ENCODE measurements around the gene TGM2. TPM values are rescaled to one million over a fixed set of nuclear protein-coding genes. Genes with fewer than 3 reads are reported as not detected.

The TGM2 gene
- total and polyA plus RNA-seq, 7 donors = 6.5 to 104 (median 20.7) TPM

DNA sequence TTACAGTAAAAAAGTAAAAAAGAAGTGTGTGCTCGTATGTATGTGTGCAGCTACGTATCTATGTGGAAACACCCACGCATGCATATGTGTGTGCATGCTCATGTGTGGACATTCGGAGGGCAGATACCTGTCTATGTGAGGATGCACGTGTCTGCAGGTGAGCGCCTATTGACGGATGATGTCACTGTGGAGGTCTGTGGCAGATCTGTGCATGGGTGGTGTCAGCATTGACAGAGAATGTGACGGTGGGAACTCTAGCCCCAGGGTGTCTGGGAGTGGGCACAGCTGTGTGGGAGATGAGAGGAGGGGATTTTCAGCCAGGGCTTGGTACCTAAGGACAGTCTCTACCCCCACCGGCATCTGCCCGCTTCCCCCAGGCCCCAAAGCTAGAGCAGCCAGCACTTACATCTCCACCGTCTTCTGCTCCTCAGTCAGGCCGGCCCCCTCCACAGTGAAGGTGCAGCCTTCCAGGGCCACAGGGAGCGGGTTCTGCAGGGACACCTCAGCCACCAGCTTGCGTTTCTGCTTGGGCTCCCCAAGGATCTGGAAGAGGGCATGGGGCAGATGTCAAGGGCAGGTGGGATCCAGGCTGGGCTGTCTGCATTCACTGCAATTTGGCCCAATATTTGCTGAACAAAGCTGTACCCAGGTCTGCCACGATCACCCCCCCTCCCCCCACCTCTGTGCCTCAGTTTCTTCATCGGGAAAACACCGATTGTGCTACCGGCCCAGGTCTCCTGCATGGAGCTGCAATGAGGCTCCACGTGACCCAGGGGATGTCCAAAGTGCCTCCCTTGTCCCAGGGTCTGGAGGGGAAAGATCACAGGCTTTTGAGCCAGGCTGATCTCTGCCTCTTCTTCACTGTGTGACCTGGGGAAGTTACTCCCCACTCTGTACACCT lies 34.1 kb downstream of the TGM2 start:
- H3K4me3 ChIP-seq = no peak overlapping the region
- peaks cover 0 to 18% (median 15%) of the 10 kb centered on the region in 4 donors for H3K4me1 ChIP-seq
- peak; percentile 40 for DNase-seq
- H3K27me3 ChIP-seq = no peaks in the 10 kb centered on the region
- H3K9me3 ChIP-seq = no peaks in the 10 kb centered on the region
- H3K27ac ChIP-seq = no peak overlapping the region
- 87 to 94% methylated on average over 19 of the region's 19 CpGs for WGBS, 2 donors
- intact Hi-C loops (cut with DNase I) = no loop called here
- peaks cover 0 to 25% (median 12%) of the 10 kb centered on the region in 4 donors for H3K36me3 ChIP-seq
- TF ChIP-seq, protein P1, sequence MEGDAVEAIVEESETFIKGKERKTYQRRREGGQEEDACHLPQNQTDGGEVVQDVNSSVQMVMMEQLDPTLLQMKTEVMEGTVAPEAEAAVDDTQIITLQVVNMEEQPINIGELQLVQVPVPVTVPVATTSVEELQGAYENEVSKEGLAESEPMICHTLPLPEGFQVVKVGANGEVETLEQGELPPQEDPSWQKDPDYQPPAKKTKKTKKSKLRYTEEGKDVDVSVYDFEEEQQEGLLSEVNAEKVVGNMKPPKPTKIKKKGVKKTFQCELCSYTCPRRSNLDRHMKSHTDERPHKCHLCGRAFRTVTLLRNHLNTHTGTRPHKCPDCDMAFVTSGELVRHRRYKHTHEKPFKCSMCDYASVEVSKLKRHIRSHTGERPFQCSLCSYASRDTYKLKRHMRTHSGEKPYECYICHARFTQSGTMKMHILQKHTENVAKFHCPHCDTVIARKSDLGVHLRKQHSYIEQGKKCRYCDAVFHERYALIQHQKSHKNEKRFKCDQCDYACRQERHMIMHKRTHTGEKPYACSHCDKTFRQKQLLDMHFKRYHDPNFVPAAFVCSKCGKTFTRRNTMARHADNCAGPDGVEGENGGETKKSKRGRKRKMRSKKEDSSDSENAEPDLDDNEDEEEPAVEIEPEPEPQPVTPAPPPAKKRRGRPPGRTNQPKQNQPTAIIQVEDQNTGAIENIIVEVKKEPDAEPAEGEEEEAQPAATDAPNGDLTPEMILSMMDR (IDR thresholded peaks at IDR 0.05) = no peak
- TF ChIP-seq EP300 (IDR thresholded peaks at IDR 0.05) = no peak
- no peak for TF ChIP-seq POLR2A (IDR thresholded peaks at IDR 0.05)
- TF ChIP-seq POLR2AphosphoS5 (IDR thresholded peaks at IDR 0.05) = no peak

DNA sequence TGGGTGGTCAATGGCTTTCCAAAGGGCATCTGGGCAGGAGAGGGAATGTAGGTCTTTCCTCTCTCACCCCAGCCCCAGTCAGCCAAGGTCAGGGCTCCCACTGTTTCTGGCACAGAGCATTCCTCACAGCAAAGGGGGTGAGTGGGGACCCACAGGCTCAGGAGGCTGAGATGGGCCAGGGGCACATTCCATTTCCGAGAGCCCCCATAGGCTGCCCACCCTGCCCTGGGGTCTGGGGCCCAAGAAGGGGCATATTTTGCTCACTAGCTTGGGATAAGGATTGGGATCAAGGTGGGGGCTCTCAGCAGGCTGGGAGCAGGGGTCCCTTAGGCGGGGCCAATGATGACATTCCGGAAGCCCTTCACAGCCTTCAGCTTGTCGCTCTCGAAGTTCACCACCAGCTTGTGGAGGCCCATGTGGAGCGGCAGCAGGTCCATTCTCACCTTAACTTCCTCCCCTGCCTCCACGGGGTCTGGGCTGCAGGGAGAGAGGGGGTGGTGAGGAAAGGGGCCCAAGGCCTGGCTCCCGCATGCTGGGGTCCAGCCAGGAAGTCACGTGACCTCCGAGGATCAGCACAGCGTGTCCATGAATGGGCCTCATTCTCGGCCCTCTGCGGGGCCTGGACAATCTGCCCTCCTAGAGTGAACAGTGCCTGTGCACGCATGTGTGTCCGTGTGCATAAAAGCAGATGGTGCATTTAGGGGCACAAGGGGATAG lies 35.0 kb downstream of the TGM2 start:
- WGBS, 2 donors = 89 to 94% methylated on average over 15 of the region's 15 CpGs

DNA sequence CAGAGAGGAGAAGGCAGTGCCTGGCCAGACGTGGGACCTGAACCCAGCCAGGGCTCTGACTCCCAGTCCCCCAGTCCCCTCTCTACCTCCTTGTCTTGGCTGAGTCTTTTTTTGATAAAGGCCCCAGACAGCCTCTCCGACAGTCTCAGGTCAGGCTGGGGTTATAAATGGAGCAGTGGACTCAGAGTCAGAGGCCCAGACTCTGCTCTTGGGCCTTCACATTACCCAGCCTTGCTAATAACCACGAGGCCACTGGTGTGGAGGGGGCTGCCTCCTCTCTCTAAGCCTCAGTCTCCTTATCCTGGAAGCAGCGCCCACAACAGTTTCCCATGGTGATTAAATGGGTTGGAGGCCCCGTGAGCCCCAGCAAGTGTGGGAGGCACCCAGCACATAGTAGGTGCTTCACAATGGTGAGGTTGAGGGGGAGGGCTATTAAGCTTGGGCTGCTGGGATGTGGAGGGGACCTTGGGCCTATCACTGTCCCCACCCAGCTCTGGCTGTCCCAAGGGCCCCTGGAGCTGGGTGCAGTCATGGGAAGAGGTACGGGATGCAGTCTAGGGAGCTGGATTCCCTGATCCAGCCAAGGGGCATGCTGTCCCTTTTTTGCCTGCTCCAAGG lies 35.7 kb downstream of the TGM2 start:
- Histone ChIP-seq H3K27ac (peak overlapping the region in 1 of 4 donors; percentile 2), H3K36me3 (peaks cover 0 to 21% (median 9%) of the 10 kb centered on the region in 4 donors), H3K9me3 (no peaks in the 10 kb centered on the region), H3K27me3 (no peaks in the 10 kb centered on the region), H3K4me1 (peaks cover 0 to 32% (median 26%) of the 10 kb centered on the region in 4 donors), H3K4me3 (no peak overlapping the region)
- TF ChIP-seq, protein P1 (IDR thresholded peaks at IDR 0.05) = no peak
- TF ChIP-seq POLR2A (IDR thresholded peaks at IDR 0.05) (no peak), POLR2AphosphoS5 (IDR thresholded peaks at IDR 0.05) (no peak), EP300 (IDR thresholded peaks at IDR 0.05) (no peak)
- intact Hi-C loops (cut with DNase I) = no loop called here
- DNase-seq = peak; percentile 33
- 86 to 90% methylated on average over 6 of the region's 6 CpGs for WGBS, 2 donors

More for the DNA sequence above, 35.0 kb downstream of the TGM2 start:
- Histone ChIP-seq H3K36me3 (peaks cover 0 to 21% (median 9%) of the 10 kb centered on the region in 4 donors), H3K4me3 (no peak overlapping the region), H3K9me3 (no peaks in the 10 kb centered on the region), H3K4me1 (peaks cover 0 to 27% (median 24%) of the 10 kb centered on the region in 4 donors), H3K27ac (no peak overlapping the region), H3K27me3 (no peaks in the 10 kb centered on the region)
- TF ChIP-seq, protein P1 (IDR thresholded peaks at IDR 0.05) = no peak
- TF ChIP-seq EP300 (IDR thresholded peaks at IDR 0.05) (no peak), POLR2A (IDR thresholded peaks at IDR 0.05) (no peak), POLR2AphosphoS5 (IDR thresholded peaks at IDR 0.05) (no peak)
- peak; percentile 62 for DNase-seq
- intact Hi-C loops (cut with DNase I) = no loop called here

DNA sequence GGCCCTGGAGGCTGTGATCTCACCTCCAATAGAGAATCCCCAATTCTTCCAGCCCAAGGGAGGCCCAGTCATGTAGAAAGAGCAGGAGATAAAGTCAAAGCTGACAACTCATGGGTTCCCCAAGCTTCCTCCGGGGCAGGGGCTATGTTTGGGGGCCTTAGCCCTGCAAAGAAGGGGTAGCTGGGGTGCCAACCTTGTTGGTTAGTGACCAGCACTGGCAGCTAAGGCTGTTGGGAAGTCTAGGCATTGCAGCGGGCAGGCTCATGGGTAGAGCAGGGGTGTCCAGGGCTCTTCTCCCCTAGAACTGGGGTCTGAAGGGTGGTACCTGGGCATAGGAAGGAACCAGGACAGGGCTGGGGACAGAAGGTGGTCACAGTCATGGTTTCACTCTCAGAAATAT lies 36.4 kb downstream of the TGM2 start:
- Histone ChIP-seq H3K27me3 (no peaks in the 10 kb centered on the region), H3K36me3 (peaks cover 0 to 20% (median 9%) of the 10 kb centered on the region in 4 donors), H3K27ac (peak overlapping the region in 2 of 4 donors; percentile 2 to 88), H3K4me1 (peaks cover 0 to 32% (median 26%) of the 10 kb centered on the region in 4 donors), H3K9me3 (no peaks in the 10 kb centered on the region), H3K4me3 (no peak overlapping the region)
- 93 to 94% methylated on average over 2 of the region's 2 CpGs for WGBS, 2 donors
- TF ChIP-seq, protein P1 (IDR thresholded peaks at IDR 0.05) = no peak
- no peak for TF ChIP-seq POLR2AphosphoS5 (IDR thresholded peaks at IDR 0.05)
- TF ChIP-seq EP300 (IDR thresholded peaks at IDR 0.05) = no peak
- TF ChIP-seq POLR2A (IDR thresholded peaks at IDR 0.05) = no peak
- intact Hi-C loops (cut with DNase I) = no loop called here
- peak; percentile 46 for DNase-seq
